ENCODE data around the gene ZMIZ2. TPM values are rescaled to one million over a fixed set of nuclear protein-coding genes. Genes with fewer than 3 reads are reported as not detected.
A peak's percentile ranks its signal among the peaks of the same experiment; 100 is the strongest.

The ZMIZ2 gene
- polyA plus RNA-seq, 1 donor (not counting 4 experiments of a cell fraction or from before 2014, with no cell fraction given), result 3.2 TPM

DNA sequence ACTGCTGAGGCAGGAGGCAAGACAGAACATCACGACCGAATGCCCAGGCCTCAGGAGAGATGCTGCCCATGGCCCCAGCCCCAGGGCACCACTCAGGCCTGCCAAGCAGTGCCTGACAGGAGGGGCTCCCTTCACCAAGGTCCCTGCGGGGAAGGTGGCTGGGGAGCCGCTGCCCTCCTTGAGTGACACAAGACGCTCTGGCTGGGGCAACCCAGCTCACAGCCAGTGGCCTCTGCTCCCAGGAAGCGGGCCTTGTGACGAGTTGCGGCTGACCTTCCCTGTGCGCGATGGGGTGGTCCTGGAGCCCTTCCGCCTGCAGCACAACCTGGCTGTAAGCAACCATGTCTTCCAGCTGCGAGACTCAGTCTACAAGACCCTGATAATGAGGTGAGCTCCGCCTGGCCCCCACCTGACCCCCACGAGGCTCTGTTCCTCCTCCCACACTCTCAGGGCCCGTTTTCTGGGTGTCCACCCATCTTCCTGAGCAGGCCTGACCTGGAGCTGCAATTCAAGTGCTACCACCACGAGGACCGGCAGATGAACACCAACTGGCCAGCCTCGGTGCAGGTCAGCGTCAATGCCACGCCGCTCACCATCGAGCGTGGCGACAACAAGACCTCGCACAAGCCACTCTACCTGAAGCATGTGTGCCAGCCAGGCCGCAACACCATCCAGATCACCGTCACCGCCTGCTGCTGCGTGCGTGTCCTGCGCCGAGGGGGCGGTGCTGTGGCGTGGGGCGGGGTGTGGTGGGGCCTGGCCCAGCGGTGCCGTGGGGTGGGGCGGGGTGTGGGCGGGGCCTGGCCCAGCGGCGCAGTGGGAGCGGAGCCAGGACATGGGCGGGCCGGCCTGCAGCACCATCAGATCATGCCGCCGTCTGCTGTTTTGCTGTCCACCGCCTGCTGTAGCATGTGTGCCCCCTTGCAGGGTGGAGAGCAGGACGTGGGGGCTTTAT is 12.8 kb downstream of the ZMIZ2 start:
- Histone ChIP-seq H3K79me2 (ENCODE audit: control insufficient read depth, insufficient read depth, low read length) (peaks cover 2% of the 10 kb centered on the region), H3K4me1 (ENCODE audit: control insufficient read depth, extremely low read depth, insufficient read depth, low read length) (peaks cover 5% of the 10 kb centered on the region), H3K27me3 (ENCODE audit: control insufficient read depth, extremely low read depth, insufficient read depth, low read length) (no peaks in the 10 kb centered on the region), H3K9me3 (ENCODE audit: control insufficient read depth, low read depth, low read length) (no peaks in the 10 kb centered on the region), H3K4me2 (ENCODE audit: control insufficient read depth, extremely low read depth, insufficient read depth, low read depth, low read length) (peak overlapping the region; percentile 16), H3K27ac (ENCODE audit: control insufficient read depth, insufficient read depth, low read length) (no peak overlapping the region), H4K20me1 (ENCODE audit: control insufficient read depth, extremely low read depth, insufficient read depth, low read length) (no peaks in the 10 kb centered on the region), H3K9ac (ENCODE audit: control insufficient read depth, extremely low read depth, insufficient read depth, low read length) (no peak overlapping the region), H3K9me1 (ENCODE audit: control insufficient read depth, extremely low read depth, insufficient read depth, low read length) (peaks cover 3% of the 10 kb centered on the region), H3K4me3 (ENCODE audit: control insufficient read depth in 2 of 3, extremely low read depth in 1 of 3, insufficient read depth in 2 of 3, low read depth in 1 of 3, low read length in 3 of 3) (no peak overlapping the region), H2AFZ (ENCODE audit: control insufficient read depth, low read length) (no peak overlapping the region), H3K36me3 (ENCODE audit: control insufficient read depth in 2 of 2, extremely low read depth in 1 of 2, insufficient read depth in 2 of 2, low read length in 2 of 2) (peaks cover 24 to 36% of the 10 kb centered on the region in 2 experiments)
- TF ChIP-seq EZH2 (IDR thresholded peaks at IDR 0.05; ENCODE audit: low read length), result no peak
- TF ChIP-seq, protein P1, sequence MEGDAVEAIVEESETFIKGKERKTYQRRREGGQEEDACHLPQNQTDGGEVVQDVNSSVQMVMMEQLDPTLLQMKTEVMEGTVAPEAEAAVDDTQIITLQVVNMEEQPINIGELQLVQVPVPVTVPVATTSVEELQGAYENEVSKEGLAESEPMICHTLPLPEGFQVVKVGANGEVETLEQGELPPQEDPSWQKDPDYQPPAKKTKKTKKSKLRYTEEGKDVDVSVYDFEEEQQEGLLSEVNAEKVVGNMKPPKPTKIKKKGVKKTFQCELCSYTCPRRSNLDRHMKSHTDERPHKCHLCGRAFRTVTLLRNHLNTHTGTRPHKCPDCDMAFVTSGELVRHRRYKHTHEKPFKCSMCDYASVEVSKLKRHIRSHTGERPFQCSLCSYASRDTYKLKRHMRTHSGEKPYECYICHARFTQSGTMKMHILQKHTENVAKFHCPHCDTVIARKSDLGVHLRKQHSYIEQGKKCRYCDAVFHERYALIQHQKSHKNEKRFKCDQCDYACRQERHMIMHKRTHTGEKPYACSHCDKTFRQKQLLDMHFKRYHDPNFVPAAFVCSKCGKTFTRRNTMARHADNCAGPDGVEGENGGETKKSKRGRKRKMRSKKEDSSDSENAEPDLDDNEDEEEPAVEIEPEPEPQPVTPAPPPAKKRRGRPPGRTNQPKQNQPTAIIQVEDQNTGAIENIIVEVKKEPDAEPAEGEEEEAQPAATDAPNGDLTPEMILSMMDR (optimal IDR thresholded peaks at IDR 0.05 in 1 of 3, IDR thresholded peaks at IDR 0.05 in 1 of 3, conservative IDR thresholded peaks at IDR 0.05 in 1 of 3; ENCODE audit: extremely low read depth in 1 of 3, insufficient read depth in 2 of 3, low read length in 3 of 3), result no peak
- no peak for DNase-seq (ENCODE audit: low read depth, low spot score)
- FAIRE-seq, result no peak
- dilution Hi-C loops (cut with MboI; ENCODE audit: extremely low pct_ligation_motif_present, low sequenced_read_pairs), result no loop called here

DNA sequence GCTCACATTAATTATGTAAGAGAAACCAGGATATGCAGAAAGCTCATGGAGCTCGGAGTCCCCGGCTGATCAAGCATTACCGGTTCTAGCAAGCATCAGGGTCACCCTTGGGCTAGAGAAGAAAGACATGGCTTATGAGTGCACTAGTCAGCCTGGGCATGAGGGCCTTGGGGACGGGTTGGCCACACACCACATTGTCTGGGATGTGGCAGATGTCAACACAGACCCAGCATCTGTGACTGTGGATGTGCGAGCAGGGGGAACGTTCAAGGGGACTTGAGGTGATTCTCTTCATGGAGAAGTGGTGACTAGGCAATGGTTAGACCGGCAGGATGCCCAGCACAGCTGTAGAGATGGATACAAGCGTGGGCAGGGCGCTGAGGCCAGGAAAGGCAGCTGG is 13.7 kb downstream of the ZMIZ2 start:
- Histone ChIP-seq H3K27ac (ENCODE audit: control insufficient read depth, insufficient read depth, low read length) (no peak overlapping the region), H3K9me3 (ENCODE audit: control insufficient read depth, low read depth, low read length) (no peaks in the 10 kb centered on the region), H3K9ac (ENCODE audit: control insufficient read depth, extremely low read depth, insufficient read depth, low read length) (no peak overlapping the region), H3K79me2 (ENCODE audit: control insufficient read depth, insufficient read depth, low read length) (peaks cover 2% of the 10 kb centered on the region), H3K4me3 (ENCODE audit: control insufficient read depth in 2 of 3, extremely low read depth in 1 of 3, insufficient read depth in 2 of 3, low read depth in 1 of 3, low read length in 3 of 3) (no peak overlapping the region), H3K36me3 (ENCODE audit: control insufficient read depth in 2 of 2, extremely low read depth in 1 of 2, insufficient read depth in 2 of 2, low read length in 2 of 2) (peaks cover 25 to 38% of the 10 kb centered on the region in 2 experiments), H4K20me1 (ENCODE audit: control insufficient read depth, extremely low read depth, insufficient read depth, low read length) (no peaks in the 10 kb centered on the region), H3K4me2 (ENCODE audit: control insufficient read depth, extremely low read depth, insufficient read depth, low read depth, low read length) (no peak overlapping the region), H3K9me1 (ENCODE audit: control insufficient read depth, extremely low read depth, insufficient read depth, low read length) (peaks cover 3% of the 10 kb centered on the region), H3K27me3 (ENCODE audit: control insufficient read depth, extremely low read depth, insufficient read depth, low read length) (no peaks in the 10 kb centered on the region), H2AFZ (ENCODE audit: control insufficient read depth, low read length) (no peak overlapping the region), H3K4me1 (ENCODE audit: control insufficient read depth, extremely low read depth, insufficient read depth, low read length) (peaks cover 5% of the 10 kb centered on the region)
- no peak for FAIRE-seq
- no peak for DNase-seq (ENCODE audit: low read depth, low spot score)
- TF ChIP-seq, protein P1 (optimal IDR thresholded peaks at IDR 0.05 in 1 of 3, IDR thresholded peaks at IDR 0.05 in 1 of 3, conservative IDR thresholded peaks at IDR 0.05 in 1 of 3; ENCODE audit: extremely low read depth in 1 of 3, insufficient read depth in 2 of 3, low read length in 3 of 3), result no peak
- no peak for TF ChIP-seq EZH2 (IDR thresholded peaks at IDR 0.05; ENCODE audit: low read length)
- dilution Hi-C loops (cut with MboI; ENCODE audit: extremely low pct_ligation_motif_present, low sequenced_read_pairs), result no loop called here

Measured in keratinocyte (primary cell).